K562 (cell line): ENCODE results near the gene DDX46. TPM values are rescaled to one million over a fixed set of nuclear protein-coding genes. Genes with fewer than 3 reads are reported as not detected.

Experiments
- ATAC-seq: fragments of 200-7000 bp; cut with Tn5 transposase; 3 replicates; pipeline ENCODE4 v1.9.1; 2020; ENCODE audit warnings: moderate library complexity
- BruUV-seq: library from RNA; stranded (reverse); fragments of 400-500 nt; replicated peaks from 2 replicates; lab custom pipeline; 2021; lab: Mats Ljungman, UMichigan
- CTCF ChIA-PET: fragments of 300-600 bp; formaldehyde crosslinking; extraction: SDS; loops from one replicate; lab custom pipeline; 2021; ENCODE audit warnings: low intra/inter-chr PET ratio; lab: Yijun Ruan, JAX
- POLR2A ChIA-PET: fragments of 300-600, 350-650 bp; sonication (Branson Sonifier 250); formaldehyde crosslinking; extraction: SDS; loops from one replicate; lab custom pipeline; 2021; ENCODE audit warnings: antibody characterized with exemption, inconsistent platforms; lab: Yijun Ruan, JAX
- DNase-seq, 4 experiments: peaks; one replicate each; pipeline versions ENCODE4 v3.0.0 to v3.0.0-alpha.2; 2011 to 2018; ENCODE audit warnings: low spot score in 3 of 4, mixed read lengths in 3 of 4; ENCODE audit errors: extremely low read depth in 1 of 4
- FAIRE-seq: peaks from 2 replicates; lab custom pipeline; 2011; peaks lifted over from hg19 to GRCh38; lab: Jason Lieb, UNC
- H2AFZ ChIP-seq: 2 replicates; pipeline ENCODE4 v1.6.0; 2011; ENCODE audit warnings: low read depth, low read length, control low read depth, inconsistent platforms
- H3K27ac ChIP-seq: fragments of 200-600 bp; 3 replicates; pipeline ENCODE4 v1.8.0; 2011; ENCODE audit warnings: low read depth, mild to moderate bottlenecking, control low read depth, inconsistent platforms, low read length, moderate library complexity, mixed read lengths; ENCODE audit errors: extremely low read depth
- H3K27me3 ChIP-seq, 2 experiments: fragments of 300-600 bp in 1 of 2; 2 replicates in 1 of 2; 3 replicates in 1 of 2; pipeline versions ENCODE4 v1.6.0 to v1.8.0; 2011; ENCODE audit warnings: inconsistent platforms in 2 of 2, low read length in 2 of 2, mild to moderate bottlenecking in 1 of 2, mixed read lengths in 1 of 2, moderate library complexity in 1 of 2; ENCODE audit not compliant: control insufficient read depth in 2 of 2, insufficient read depth in 2 of 2
- H3K36me3 ChIP-seq: fragments of 300-600 bp; 3 replicates; pipeline ENCODE4 v1.8.0; 2011; ENCODE audit warnings: mild to moderate bottlenecking, low read length, inconsistent platforms; ENCODE audit not compliant: control insufficient read depth, insufficient read depth
- H3K4me1 ChIP-seq, 2 experiments: fragments of 200-600 bp in 1 of 2; replicated peaks in 1 of 2; 2 replicates in 1 of 2; 3 replicates in 1 of 2; pipeline versions ENCODE4 v1.5.1 to v1.8.0; 2011; ENCODE audit warnings: inconsistent platforms in 2 of 2, low read length in 2 of 2, mild to moderate bottlenecking in 1 of 2, mixed read lengths in 1 of 2, moderate library complexity in 1 of 2; ENCODE audit not compliant: control insufficient read depth in 2 of 2, insufficient read depth in 2 of 2
- H3K4me2 ChIP-seq: 2 replicates; pipeline ENCODE4 v1.6.1; 2011; ENCODE audit warnings: low read length, control low read depth, inconsistent platforms, mixed read lengths; ENCODE audit not compliant: insufficient read depth
- H3K4me3 ChIP-seq: fragments of 200-600 bp; sonication (generic), shearing (Covaris generic); 2 replicates; pipeline ENCODE4 v1.5.1; 2016; ENCODE audit warnings: control low read depth, inconsistent platforms
- H3K79me2 ChIP-seq: fragments of 200-600 bp; 3 replicates; pipeline ENCODE4 v1.8.0; 2011; ENCODE audit warnings: low read length, inconsistent platforms; ENCODE audit not compliant: control insufficient read depth, insufficient read depth
- H3K9ac ChIP-seq, 2 experiments: 2 replicates each; pipeline versions ENCODE4 v1.6.0 to v1.6.1; 2011; ENCODE audit warnings: low read depth in 2 of 2, low read length in 2 of 2, control low read depth in 1 of 2, inconsistent platforms in 1 of 2, mild to moderate bottlenecking in 1 of 2, mixed read lengths in 1 of 2; ENCODE audit not compliant: insufficient read depth in 1 of 2
- H3K9me1 ChIP-seq: one replicate; pipeline ENCODE4 v1.6.0; 2011; ENCODE audit warnings: inconsistent platforms, mild to moderate bottlenecking, low read length, moderate library complexity; ENCODE audit not compliant: control insufficient read depth, insufficient read depth
- H3K9me3 ChIP-seq: replicated peaks from 2 replicates; pipeline ENCODE4 v1.5.1; 2011; ENCODE audit warnings: low read depth, low read length, inconsistent platforms; ENCODE audit not compliant: control insufficient read depth, insufficient read depth
- H4K20me1 ChIP-seq: replicated peaks from 2 replicates; pipeline ENCODE4 v1.6.1; 2011; ENCODE audit warnings: low read length, inconsistent platforms, mixed read lengths; ENCODE audit not compliant: control insufficient read depth, insufficient read depth
- HOXB6 ChIP-seq: fragments of 250-450 bp; sonication (Bioruptor Pico); IDR thresholded peaks from 2 replicates; pipeline ENCODE4 v1.5.1; 2022; ENCODE audit warnings: mild to moderate bottlenecking, borderline replicate concordance
- MAFF ChIP-seq: IDR thresholded peaks from 2 replicates; pipeline ENCODE4 v1.6.1; 2012; ENCODE audit warnings: low read length, improper control_type of control experiment
- MTA3 ChIP-seq: fragments of 450-650 bp; formaldehyde crosslinking; IDR thresholded peaks from 2 replicates; pipeline ENCODE4 v1.6.1; 2017; ENCODE audit warnings: mild to moderate bottlenecking, borderline replicate concordance
- PTTG1 ChIP-seq: fragments of 450-650 bp; IDR thresholded peaks from 2 replicates; pipeline ENCODE4 v1.6.1; 2016; ENCODE audit warnings: low read depth, mild to moderate bottlenecking, missing genetic modification characterization, missing compliant biosample characterization
- ZNF146 ChIP-seq: IDR thresholded peaks from one replicate; pipeline ENCODE4 v1.6.1; 2018; ENCODE audit warnings: missing compliant biosample characterization; ENCODE audit not compliant: unreplicated experiment
- ZNF695 ChIP-seq: fragments of 450-650 bp; formaldehyde crosslinking; IDR thresholded peaks from 2 replicates; pipeline ENCODE4 v1.4.0; 2020; ENCODE audit warnings: mild to moderate bottlenecking, moderate library complexity
- WGBS: fragments of 100-300 bp; shearing (Covaris generic); methylation state at CpG from one replicate; pipeline ENCODE4 v1.1.6; 2016; ENCODE audit warnings: low coverage, mixed read lengths; ENCODE audit not compliant: insufficient coverage; ENCODE audit errors: missing lambda C conversion rate; 5-methylcytosine and 5-hydroxymethylcytosine counted together
- in situ Hi-C: fragments of 300-500 bp; cut with MboI; formaldehyde crosslinking; loops from 4 replicates; pipeline ENCODE4 v1.15.0; 2018; ENCODE audit warnings: inconsistent platforms, mixed read lengths
- intact Hi-C: fragments of 100-400 bp; cut with micrococcal nuclease; formaldehyde crosslinking; loops from 2 replicates; pipeline ENCODE4 v1.14.2; 2022
- polyA plus RNA-seq, 8 experiments: library from polyadenylated mRNA; depleted of rRNA in 4 of 8; stranded (reverse) in 5 of 8; unstranded in 3 of 8; fragments of >200 nt; fragmentation: Nextera tagmentation in 2 of 8; fragmentation: Illumina TruSeq in 1 of 8; extraction: Ambion mirVana in 2 of 8; extraction: Trizol in 1 of 8; gene quantifications; 2 replicates each; pipeline versions ENCODE4 v1.2.1 to v1.2.3, GENCODE V29; 2011 to 2014; ENCODE audit warnings: inconsistent platforms in 1 of 8, missing spikeins in 1 of 8
- total RNA-seq, 7 experiments: library from RNA; depleted of rRNA in 6 of 7; stranded (reverse); fragments of >200 nt in 6 of 7; fragmentation: Illumina TruSeq in 2 of 7; extraction: Trizol in 2 of 7; gene quantifications; 2 replicates each; pipeline versions ENCODE4 v1.2.1 to v1.2.3, GENCODE V29; 2011 to 2021; ENCODE audit warnings: low replicate concordance in 1 of 7
- TF ChIP-seq, protein P1 (sequence below), 2 experiments: fragments of 450-650 bp in 1 of 2; sonication (generic) in 1 of 2; formaldehyde crosslinking in 1 of 2; IDR thresholded peaks; 2 replicates each; pipeline versions ENCODE4 v1.7.1 to v1.9.0; 2016 to 2022; ENCODE audit warnings: inconsistent platforms in 1 of 2, mild to moderate bottlenecking in 1 of 2, missing genetic modification reagents in 1 of 2
- TF ChIP-seq, protein P2 (sequence below): fragments of 450-650 bp; IDR thresholded peaks from 2 replicates; pipeline ENCODE4 v1.6.1; 2016; ENCODE audit warnings: borderline replicate concordance

DDX46 gene
- total and polyA plus RNA-seq, 9 of the 15 experiments (the other 6 are each of a cell fraction or from before 2014, with no cell fraction given), result 26.2 to 99.0 (median 76.4) TPM

- Histone ChIP-seq H2AFZ (peak within 1 kb of the TSS; percentile 91), H3K9ac (peak within 1 kb of the TSS; percentile 82 to 93), H3K27ac (peak within 1 kb of the TSS; percentile 71), H3K36me3 (peaks cover 18% of the 10 kb centered on the region; the same call in 2 of the 3 replicates), H3K27me3 (no peaks in the 10 kb centered on the region), H3K79me2 (peaks cover 32% of the 10 kb centered on the region), H3K4me2 (peak within 1 kb of the TSS; percentile 96), H3K4me3 (peak within 1 kb of the TSS; percentile 71), H3K9me3 (no peaks in the 10 kb centered on the region), H3K4me1 (peaks cover 13 to 15% of the 10 kb centered on the region in 2 experiments), H3K9me1 (no peaks in the 10 kb centered on the region), H4K20me1 (no peaks in the 10 kb centered on the region)
- intact Hi-C loops, result loop anchor here (1.0 to 5.0 kb wide), 4 partner anchors 20 to 166 kb away; partner anchors contain the start of genes C5orf24, DDX46 and PCBD2
- no TSS peak for BruUV-seq
- ChIA-PET CTCF (interaction anchor here (0.9 to 1.2 kb wide), 2 partner anchors 166 to 699 kb away, joined by 3 read pairs; partner anchors contain the start of gene PCBD2), POLR2A (interaction anchor here (0.6 to 4.0 kb wide), 9 partner anchors 9 to 533 kb away, joined by 3 to 21 read pairs (median 4); partner anchors contain the start of genes DDX46 and SEC24A)
- in situ Hi-C loops, result no loop called here
- peak; percentile 94 for FAIRE-seq
- WGBS, result 1% methylated on average over 54 of the region's 66 CpGs
- peak; percentile 93 to 99 (median 94) for DNase-seq
- ATAC-seq, result peak; percentile 98
- TF ChIP-seq, protein P1, sequence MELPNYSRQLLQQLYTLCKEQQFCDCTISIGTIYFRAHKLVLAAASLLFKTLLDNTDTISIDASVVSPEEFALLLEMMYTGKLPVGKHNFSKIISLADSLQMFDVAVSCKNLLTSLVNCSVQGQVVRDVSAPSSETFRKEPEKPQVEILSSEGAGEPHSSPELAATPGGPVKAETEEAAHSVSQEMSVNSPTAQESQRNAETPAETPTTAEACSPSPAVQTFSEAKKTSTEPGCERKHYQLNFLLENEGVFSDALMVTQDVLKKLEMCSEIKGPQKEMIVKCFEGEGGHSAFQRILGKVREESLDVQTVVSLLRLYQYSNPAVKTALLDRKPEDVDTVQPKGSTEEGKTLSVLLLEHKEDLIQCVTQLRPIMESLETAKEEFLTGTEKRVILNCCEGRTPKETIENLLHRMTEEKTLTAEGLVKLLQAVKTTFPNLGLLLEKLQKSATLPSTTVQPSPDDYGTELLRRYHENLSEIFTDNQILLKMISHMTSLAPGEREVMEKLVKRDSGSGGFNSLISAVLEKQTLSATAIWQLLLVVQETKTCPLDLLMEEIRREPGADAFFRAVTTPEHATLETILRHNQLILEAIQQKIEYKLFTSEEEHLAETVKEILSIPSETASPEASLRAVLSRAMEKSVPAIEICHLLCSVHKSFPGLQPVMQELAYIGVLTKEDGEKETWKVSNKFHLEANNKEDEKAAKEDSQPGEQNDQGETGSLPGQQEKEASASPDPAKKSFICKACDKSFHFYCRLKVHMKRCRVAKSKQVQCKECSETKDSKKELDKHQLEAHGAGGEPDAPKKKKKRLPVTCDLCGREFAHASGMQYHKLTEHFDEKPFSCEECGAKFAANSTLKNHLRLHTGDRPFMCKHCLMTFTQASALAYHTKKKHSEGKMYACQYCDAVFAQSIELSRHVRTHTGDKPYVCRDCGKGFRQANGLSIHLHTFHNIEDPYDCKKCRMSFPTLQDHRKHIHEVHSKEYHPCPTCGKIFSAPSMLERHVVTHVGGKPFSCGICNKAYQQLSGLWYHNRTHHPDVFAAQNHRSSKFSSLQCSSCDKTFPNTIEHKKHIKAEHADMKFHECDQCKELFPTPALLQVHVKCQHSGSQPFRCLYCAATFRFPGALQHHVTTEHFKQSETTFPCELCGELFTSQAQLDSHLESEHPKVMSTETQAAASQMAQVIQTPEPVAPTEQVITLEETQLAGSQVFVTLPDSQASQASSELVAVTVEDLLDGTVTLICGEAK (IDR thresholded peaks at IDR 0.05), result no peak
- TF ChIP-seq, protein P1 (CRISPR knock-in tag; IDR thresholded peaks at IDR 0.05), result no peak
- TF ChIP-seq, protein P2, sequence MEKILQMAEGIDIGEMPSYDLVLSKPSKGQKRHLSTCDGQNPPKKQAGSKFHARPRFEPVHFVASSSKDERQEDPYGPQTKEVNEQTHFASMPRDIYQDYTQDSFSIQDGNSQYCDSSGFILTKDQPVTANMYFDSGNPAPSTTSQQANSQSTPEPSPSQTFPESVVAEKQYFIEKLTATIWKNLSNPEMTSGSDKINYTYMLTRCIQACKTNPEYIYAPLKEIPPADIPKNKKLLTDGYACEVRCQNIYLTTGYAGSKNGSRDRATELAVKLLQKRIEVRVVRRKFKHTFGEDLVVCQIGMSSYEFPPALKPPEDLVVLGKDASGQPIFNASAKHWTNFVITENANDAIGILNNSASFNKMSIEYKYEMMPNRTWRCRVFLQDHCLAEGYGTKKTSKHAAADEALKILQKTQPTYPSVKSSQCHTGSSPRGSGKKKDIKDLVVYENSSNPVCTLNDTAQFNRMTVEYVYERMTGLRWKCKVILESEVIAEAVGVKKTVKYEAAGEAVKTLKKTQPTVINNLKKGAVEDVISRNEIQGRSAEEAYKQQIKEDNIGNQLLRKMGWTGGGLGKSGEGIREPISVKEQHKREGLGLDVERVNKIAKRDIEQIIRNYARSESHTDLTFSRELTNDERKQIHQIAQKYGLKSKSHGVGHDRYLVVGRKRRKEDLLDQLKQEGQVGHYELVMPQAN, result no peak
- TF ChIP-seq PTTG1 (tag) (no peak), MTA3 (peak; percentile 78; the same call in 1 of the 2 replicates), ZNF695 (no peak), ZNF146 (CRISPR knock-in tag) (no peak), HOXB6 (CRISPR knock-in tag) (no peak), MAFF (no peak)
Measured at GRCh38 chr5:134738133-134738962, 20.2 kb upstream of the DDX46 start, which contains the start of gene CAMLG. Gene CAMLG, plus strand, starts transcription at chr5:134738548. Its CDS starts 73 bp downstream, at chr5:134738621.
